HG03108 (cell line): Measurements from ENCODE around the gene PRSS23.
"Not testable (repeated sequence)": the region's sequence is repeated elsewhere in the genome, so short reads cannot be mapped to it uniquely, and the experiment has no call there.

Experiments
- ATAC-seq: cut with Tn5 transposase; IDR thresholded peaks from one replicate; pipeline ENCODE4 v1.9.1; 2021; ENCODE audit warnings: moderate library complexity; ENCODE audit not compliant: unreplicated experiment

Gene PRSS23

GRCh38 chr11:86812322-86812670, 12.0 kb downstream of the PRSS23 start:
- no peak for ATAC-seq

DNA sequence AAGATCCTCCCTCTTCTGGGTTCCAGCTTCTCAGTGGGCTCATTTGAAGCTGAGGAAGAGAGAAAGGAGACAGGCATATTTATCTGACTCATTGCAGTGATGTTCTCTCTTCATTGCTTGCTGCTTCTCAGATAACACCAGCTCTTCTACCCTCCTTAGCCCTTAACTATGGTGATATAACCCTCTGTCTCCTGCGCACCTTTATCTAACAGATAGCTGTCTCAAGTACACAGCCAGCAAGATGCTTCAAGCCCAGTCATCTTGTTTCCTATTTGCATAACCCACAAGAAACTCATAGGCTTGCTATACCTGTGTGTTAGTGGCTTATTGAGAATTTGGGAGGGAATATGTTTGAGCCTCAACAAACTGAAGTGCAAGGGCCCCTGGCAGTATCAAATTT, 12.6 kb downstream of the PRSS23 start:
- ATAC-seq, result no peak

GRCh38 chr11:86814775-86815174, 14.4 kb downstream of the PRSS23 start:
- no peak for ATAC-seq

DNA sequence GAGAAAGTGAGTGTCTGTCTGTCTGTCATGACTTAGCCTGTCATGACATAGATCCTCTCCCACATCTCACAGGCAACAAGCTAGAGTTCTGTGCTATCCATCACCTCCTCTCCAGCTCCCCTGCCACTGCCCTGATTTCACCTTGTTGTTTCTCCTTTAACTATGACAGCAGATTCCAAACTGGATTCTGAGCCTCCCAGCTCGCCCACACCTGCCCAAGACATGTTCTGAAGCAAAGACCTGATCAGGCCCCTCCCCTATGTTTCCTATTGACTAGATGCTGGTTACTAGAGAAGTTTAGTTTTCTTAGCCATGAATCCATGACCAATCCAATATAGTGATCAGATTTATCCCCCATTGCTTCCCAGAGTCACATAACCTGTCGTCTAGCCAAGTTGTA, 15.4 kb downstream of the PRSS23 start:
- ATAC-seq, result no peak

DNA sequence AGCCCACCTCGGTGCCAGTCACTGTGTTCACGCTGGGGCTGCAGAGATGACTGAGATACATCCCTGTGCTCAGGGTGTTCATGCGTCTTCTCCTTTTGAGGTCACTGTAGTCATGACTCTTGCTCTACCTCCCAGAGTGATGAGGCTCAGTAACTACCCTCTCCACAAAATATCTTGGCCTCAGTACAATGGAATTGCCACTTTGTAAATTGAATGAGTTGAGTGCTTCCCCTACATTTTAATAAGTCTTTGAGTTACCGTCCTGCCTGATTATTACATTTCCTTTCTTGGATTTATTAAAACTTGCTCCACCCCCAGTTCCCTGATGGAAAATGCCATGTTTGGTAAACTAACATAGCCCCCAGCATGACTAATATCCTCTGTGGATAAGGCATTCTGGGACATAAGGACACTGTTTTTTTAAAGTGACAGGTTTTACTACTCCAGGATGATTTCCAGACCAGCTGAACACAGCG, 15.9 kb downstream of the PRSS23 start:
- no peak for ATAC-seq

DNA sequence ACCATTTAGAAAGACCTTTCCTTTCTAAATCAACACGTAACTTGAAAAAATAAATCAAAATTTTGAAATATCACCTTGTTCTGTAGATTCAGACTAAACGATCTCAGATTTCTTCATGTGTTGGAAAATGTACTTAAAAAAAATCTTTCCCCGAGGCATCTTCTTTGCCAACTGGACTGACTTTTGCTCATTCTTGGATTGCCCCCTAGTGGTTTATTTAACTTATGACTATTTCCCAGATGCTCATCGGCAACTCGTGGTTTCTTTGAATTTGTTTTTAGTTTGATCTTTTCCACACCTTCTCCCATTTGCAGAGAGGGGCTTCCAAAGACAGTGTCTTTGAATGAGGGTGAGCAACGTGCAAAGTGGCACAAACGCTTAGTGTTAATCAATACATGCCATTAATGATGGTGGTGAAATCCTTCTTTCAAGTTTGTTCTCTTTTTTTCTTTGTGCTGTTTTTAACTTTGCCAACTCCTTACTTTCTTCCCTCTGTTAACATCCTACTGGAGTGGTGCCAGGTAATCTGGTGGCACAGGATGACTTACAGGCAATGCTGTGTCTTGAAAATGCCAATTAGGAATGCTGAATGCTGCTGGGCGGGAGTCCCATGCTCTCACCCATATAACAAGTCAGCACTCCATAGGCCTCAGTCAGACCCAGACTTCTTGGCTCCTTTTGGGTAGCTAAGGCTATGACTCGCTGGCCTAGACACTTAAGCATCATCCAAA, 18.3 kb downstream of the PRSS23 start:
- no peak for ATAC-seq

DNA sequence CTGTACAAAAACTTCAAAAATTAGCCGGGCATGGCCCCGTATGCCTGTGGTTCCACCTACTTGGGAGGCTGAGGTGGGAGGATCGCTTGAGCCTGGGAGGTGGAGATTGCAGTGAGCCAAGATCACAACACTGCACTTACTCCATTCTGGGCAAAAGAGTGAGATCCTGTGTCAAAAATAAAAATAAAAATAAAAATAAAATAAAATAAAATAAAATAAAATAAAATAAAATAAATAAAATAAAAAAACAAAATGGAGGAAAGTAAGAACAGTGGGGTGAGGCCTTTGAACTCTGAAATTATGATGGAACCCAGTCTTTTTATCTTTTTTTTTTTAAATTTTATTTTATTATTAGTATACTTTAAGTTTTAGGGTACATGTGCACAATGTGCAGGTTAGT, 23.8 kb downstream of the PRSS23 start:
- ATAC-seq, result not testable (repeated sequence)

DNA sequence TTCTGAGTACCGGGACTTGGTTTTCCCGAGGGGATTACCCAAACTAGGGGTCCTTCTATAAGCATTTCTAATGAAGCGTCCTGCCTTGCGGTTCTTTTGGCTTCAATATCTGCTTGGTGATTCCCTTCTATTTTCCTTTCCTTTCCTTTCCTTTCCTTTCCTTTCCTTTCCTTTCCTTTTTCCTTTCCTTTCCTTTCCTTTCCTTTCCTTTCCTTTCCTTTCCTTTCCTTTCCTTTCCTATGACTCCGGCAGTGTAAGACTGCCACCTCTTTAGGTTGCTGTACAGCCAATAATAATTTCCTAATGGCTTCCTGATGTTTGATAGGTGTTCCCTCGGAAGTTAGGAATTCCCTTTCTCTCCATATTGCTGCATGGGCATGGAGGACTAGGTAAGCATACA, 34.0 kb downstream of the PRSS23 start:
- not testable (repeated sequence) for ATAC-seq

GRCh38 chr11:86844762-86845508, 44.6 kb downstream of the PRSS23 start:
- ATAC-seq, result not testable (repeated sequence)

DNA sequence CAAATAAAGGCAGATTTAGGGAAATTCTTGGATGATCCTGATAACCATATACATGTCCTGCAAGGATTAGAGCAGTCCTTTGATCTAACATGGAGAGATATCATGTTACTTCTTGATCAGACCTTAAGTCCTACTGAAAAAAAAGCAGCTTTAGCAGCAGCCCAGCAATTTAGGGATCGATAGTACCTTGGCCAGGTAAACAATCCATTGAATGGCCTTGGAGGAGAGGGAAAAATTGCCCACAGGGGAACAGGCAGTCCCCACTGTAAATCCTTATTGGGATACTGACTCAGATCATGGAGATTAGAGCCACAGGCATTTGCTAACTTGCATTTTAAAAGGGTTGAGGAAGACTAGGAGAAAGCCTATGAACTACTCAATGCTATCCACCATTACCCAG, 47.8 kb downstream of the PRSS23 start:
- no peak for ATAC-seq

DNA sequence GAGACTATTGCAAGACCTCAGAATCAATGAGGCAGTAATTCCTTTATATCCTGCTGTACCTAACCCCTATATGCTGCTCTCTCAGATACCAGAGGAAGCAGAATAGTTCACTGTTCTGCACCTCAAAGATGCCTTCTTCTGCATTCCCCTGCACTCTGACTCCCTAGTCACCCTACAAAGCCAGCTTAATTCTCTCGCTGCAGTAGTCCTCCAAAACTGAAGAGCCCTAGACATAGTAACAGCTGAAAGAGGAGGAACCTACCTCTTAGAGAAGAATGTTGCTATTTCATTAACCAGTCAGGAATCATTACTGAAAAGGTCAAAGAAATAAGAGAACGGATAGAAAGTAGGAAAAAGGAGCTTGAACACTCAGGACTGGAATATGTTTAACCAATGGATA, 49.3 kb downstream of the PRSS23 start:
- no peak for ATAC-seq
